Keratinocyte (primary cell): Measurements from ENCODE around the gene ELMO3. TPM values are rescaled to one million over a fixed set of nuclear protein-coding genes. Genes with fewer than 3 reads are reported as not detected.

ENCODE experiments used
- DNase-seq: peaks from one replicate; pipeline ENCODE4 v3.0.0-alpha.2; 2011; ENCODE audit warnings: low read depth, missing footprints, low spot score
- FAIRE-seq: peaks from 2 replicates; lab custom pipeline; 2011; peaks lifted over from hg19 to GRCh38; lab: Jason Lieb, UNC
- H2AFZ ChIP-seq: 2 replicates; pipeline ENCODE4 v1.6.0; 2012; ENCODE audit warnings: low read length, control low read depth, inconsistent platforms; ENCODE audit not compliant: control insufficient read depth
- H3K27ac ChIP-seq: 2 replicates; pipeline ENCODE4 v1.5.1; 2011; ENCODE audit warnings: low read length; ENCODE audit not compliant: control insufficient read depth, insufficient read depth
- H3K27me3 ChIP-seq: 3 replicates; pipeline ENCODE4 v1.6.0; 2011; ENCODE audit warnings: low read length; ENCODE audit not compliant: control insufficient read depth, insufficient read depth; ENCODE audit errors: extremely low read depth
- H3K36me3 ChIP-seq, 2 experiments: 2 replicates in 1 of 2; 3 replicates in 1 of 2; pipeline ENCODE4 v1.5.1; 2011; ENCODE audit warnings: low read length in 2 of 2, mild to moderate bottlenecking in 1 of 2; ENCODE audit not compliant: control insufficient read depth in 2 of 2, insufficient read depth in 2 of 2; ENCODE audit errors: extremely low read depth in 1 of 2
- H3K4me1 ChIP-seq: 3 replicates; pipeline ENCODE4 v1.5.1; 2011; ENCODE audit warnings: low read length; ENCODE audit not compliant: control insufficient read depth, insufficient read depth; ENCODE audit errors: extremely low read depth
- H3K4me2 ChIP-seq: 3 replicates; pipeline ENCODE4 v1.6.0; 2011; ENCODE audit warnings: low read depth, low read length; ENCODE audit not compliant: control insufficient read depth, insufficient read depth; ENCODE audit errors: extremely low read depth
- H3K4me3 ChIP-seq, 3 experiments: fragments of 200-600 bp in 1 of 3; sonication (generic) in 1 of 3; 2 replicates in 2 of 3; 3 replicates in 1 of 3; pipeline ENCODE4 v1.5.1; 2011 to 2016; ENCODE audit warnings: low read length in 3 of 3, mild to moderate bottlenecking in 3 of 3, control low read depth in 2 of 3, inconsistent platforms in 1 of 3, low read depth in 1 of 3, mixed read lengths in 1 of 3, mixed run types in 1 of 3, moderate library complexity in 1 of 3; ENCODE audit not compliant: control insufficient read depth in 2 of 3, insufficient read depth in 2 of 3; ENCODE audit errors: extremely low read depth in 1 of 3
- H3K79me2 ChIP-seq: 2 replicates; pipeline ENCODE4 v1.6.0; 2012; ENCODE audit warnings: low read length; ENCODE audit not compliant: control insufficient read depth, insufficient read depth
- H3K9ac ChIP-seq: 3 replicates; pipeline ENCODE4 v1.6.0; 2011; ENCODE audit warnings: low read length; ENCODE audit not compliant: control insufficient read depth, insufficient read depth; ENCODE audit errors: extremely low read depth
- H3K9me1 ChIP-seq: 3 replicates; pipeline ENCODE4 v1.6.0; 2011; ENCODE audit warnings: low read length; ENCODE audit not compliant: control insufficient read depth, insufficient read depth; ENCODE audit errors: extremely low read depth
- H3K9me3 ChIP-seq: 2 replicates; pipeline ENCODE4 v1.5.1; 2012; ENCODE audit warnings: low read depth, low read length; ENCODE audit not compliant: control insufficient read depth
- H4K20me1 ChIP-seq: 3 replicates; pipeline ENCODE4 v1.6.0; 2011; ENCODE audit warnings: low read length; ENCODE audit not compliant: control insufficient read depth, insufficient read depth; ENCODE audit errors: extremely low read depth
- CTCF ChIP-seq, 3 experiments: IDR thresholded peaks in 1 of 3; conservative IDR thresholded peaks in 1 of 3; optimal IDR thresholded peaks in 1 of 3; 2 replicates in 2 of 3; 3 replicates in 1 of 3; pipeline versions ENCODE3 to v1.5.1; 2011; ENCODE audit warnings: low read length in 3 of 3, mild to moderate bottlenecking in 3 of 3, moderate library complexity in 2 of 3, control low read depth in 1 of 3, inconsistent platforms in 1 of 3; ENCODE audit not compliant: insufficient read depth in 2 of 3; ENCODE audit errors: extremely low read depth in 1 of 3
- EZH2 ChIP-seq: IDR thresholded peaks from one replicate; pipeline ENCODE4 v1.6.1; 2012; ENCODE audit warnings: inconsistent platforms, mild to moderate bottlenecking, low read length, moderate library complexity
- dilution Hi-C: fragments of 300-500 bp; cut with MboI; formaldehyde crosslinking; loops from one replicate; pipeline ENCODE4 v1.7.0; 2020; ENCODE audit warnings: low sequenced_read_pairs; ENCODE audit not compliant: extremely low pct_ligation_motif_present
- polyA plus RNA-seq, 5 experiments: library from polyadenylated mRNA; depleted of rRNA in 3 of 5; stranded (reverse) in 3 of 5; stranded (forward) in 1 of 5; unstranded in 1 of 5; fragments of >200 nt; gene quantifications; 1 replicate in 1 of 5; 2 replicates in 3 of 5; 3 replicates in 1 of 5; pipeline versions ENCODE4 v1.2.1 to v1.2.3, GENCODE V29; 2011 to 2012; ENCODE audit warnings: missing spikeins in 2 of 5, low read depth in 1 of 5, low replicate concordance in 1 of 5

ELMO3 gene
- polyA plus RNA-seq, 1 donor (not counting 4 experiments of a cell fraction or from before 2014, with no cell fraction given) = 21.0 TPM

GRCh38 chr16:67184453-67184994, 14.4 kb upstream of the ELMO3 start:
- peaks cover 0 to 3% of the 10 kb centered on the region in 2 experiments for H3K36me3 ChIP-seq
- peak overlapping the region; percentile 81 to 86 (median 82) for H3K4me3 ChIP-seq
- H3K9me1 ChIP-seq = peaks cover 2% of the 10 kb centered on the region
- peak overlapping the region; percentile 86 for H3K9ac ChIP-seq
- H3K4me1 ChIP-seq = peaks cover 28% of the 10 kb centered on the region
- FAIRE-seq (no peak), DNase-seq (no peak)
- no peaks in the 10 kb centered on the region for H3K27me3 ChIP-seq
- H2AFZ ChIP-seq = peak overlapping the region; percentile 87
- no peaks in the 10 kb centered on the region for H3K9me3 ChIP-seq
- H4K20me1 ChIP-seq = no peaks in the 10 kb centered on the region
- H3K79me2 ChIP-seq = peaks cover 7% of the 10 kb centered on the region
- dilution Hi-C loops = no loop called here
- peak overlapping the region; percentile 73 for H3K4me2 ChIP-seq
- no peak overlapping the region for H3K27ac ChIP-seq
- TF ChIP-seq CTCF (optimal IDR thresholded peaks at IDR 0.05 in 1 of 3, IDR thresholded peaks at IDR 0.05 in 1 of 3, conservative IDR thresholded peaks at IDR 0.05 in 1 of 3; ENCODE audit: extremely low read depth in 1 of 3, insufficient read depth in 2 of 3, low read length in 3 of 3) (no peak), EZH2 (no peak)

GRCh38 chr16:67184995-67185650, 13.8 kb upstream of the ELMO3 start:
- H2AFZ ChIP-seq = no peak overlapping the region
- peak; percentile 72 for FAIRE-seq

More at GRCh38 chr16:67184995-67185650, 13.8 kb upstream of the ELMO3 start:
- Histone ChIP-seq H3K4me1 (peaks cover 25% of the 10 kb centered on the region), H3K9me3 (no peaks in the 10 kb centered on the region), H3K9me1 (peaks cover 2% of the 10 kb centered on the region), H3K79me2 (peaks cover 7% of the 10 kb centered on the region), H4K20me1 (no peaks in the 10 kb centered on the region), H3K27ac (no peak overlapping the region), H3K27me3 (no peaks in the 10 kb centered on the region), H3K4me3 (no peak overlapping the region), H3K4me2 (peak overlapping the region; percentile 73), H3K36me3 (no peaks in the 10 kb centered on the region), H3K9ac (no peak overlapping the region)
- dilution Hi-C loops = no loop called here
- TF ChIP-seq CTCF (optimal IDR thresholded peaks at IDR 0.05 in 1 of 3, IDR thresholded peaks at IDR 0.05 in 1 of 3, conservative IDR thresholded peaks at IDR 0.05 in 1 of 3; ENCODE audit: extremely low read depth in 1 of 3, insufficient read depth in 2 of 3, low read length in 3 of 3) (peak; percentile 79 to 94 (median 82)), EZH2 (no peak)
- DNase-seq = peak; percentile 56
